GM19463 (cell line): Measurements from ENCODE around the gene NSUN6.
"Not testable (repeated sequence)": the region's sequence is repeated elsewhere in the genome, so short reads cannot be mapped to it uniquely, and the experiment has no call there.

ENCODE experiments used
- ATAC-seq: cut with Tn5 transposase; IDR thresholded peaks from one replicate; pipeline ENCODE4 v1.9.1; 2021; ENCODE audit warnings: mild to moderate bottlenecking, moderate library complexity; ENCODE audit not compliant: unreplicated experiment

The NSUN6 gene

DNA sequence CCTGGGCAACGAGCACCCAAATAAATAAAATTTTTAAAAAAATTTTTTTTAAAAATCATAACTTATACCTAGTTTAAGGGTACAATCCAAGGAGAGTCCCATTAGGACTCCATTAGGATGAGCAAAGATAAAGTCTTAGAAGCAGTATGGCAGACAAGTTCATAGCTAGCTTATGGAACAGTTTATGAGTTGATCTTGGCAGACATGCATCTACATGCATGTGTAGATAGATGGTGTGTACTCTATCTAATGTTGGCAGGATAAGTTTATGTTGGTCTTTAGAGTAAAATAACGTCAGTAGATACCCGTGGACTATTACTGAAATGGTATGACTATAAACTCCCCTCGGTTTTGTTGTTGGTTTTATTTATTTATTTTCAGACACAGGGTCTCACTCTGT lies 40.2 kb downstream of the NSUN6 start:
- ATAC-seq = no peak

DNA sequence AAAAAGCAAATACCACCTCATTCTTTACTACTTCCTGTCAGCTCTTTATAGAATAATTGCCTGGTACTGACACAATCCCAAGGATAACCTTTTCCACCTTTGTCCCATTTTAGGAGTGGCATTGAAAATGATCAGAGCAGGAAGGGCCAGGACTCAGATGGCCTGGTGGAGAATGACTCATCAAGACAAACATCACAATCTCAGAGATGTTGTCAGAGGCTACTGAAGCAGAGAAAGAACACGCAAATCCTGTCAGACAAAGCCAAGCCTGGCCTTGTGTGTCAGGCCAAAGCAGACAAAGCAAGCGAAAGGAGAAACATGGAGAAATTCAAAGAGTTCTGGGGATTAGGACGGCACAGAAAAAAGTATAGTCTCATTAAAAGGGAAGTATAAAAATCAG lies 40.9 kb downstream of the NSUN6 start:
- no peak for ATAC-seq

DNA sequence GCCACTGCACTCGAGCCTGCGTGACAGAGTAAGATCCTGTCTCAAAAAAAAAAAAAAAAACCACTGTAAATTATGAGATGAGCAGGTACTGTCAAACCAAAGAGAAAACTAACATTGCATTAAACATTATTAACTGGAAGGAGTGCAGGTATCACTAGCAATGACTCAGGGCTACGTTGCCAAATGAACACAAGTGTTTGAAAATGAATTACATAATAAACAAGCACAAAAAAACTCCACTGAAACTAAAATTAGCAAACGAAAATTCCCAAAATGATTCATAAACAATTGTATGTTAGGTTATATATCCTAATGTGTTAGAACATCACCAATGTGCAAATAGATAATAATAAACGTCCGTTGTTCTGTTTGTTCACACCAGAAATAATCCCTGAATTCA lies 42.8 kb downstream of the NSUN6 start:
- ATAC-seq = no peak

DNA sequence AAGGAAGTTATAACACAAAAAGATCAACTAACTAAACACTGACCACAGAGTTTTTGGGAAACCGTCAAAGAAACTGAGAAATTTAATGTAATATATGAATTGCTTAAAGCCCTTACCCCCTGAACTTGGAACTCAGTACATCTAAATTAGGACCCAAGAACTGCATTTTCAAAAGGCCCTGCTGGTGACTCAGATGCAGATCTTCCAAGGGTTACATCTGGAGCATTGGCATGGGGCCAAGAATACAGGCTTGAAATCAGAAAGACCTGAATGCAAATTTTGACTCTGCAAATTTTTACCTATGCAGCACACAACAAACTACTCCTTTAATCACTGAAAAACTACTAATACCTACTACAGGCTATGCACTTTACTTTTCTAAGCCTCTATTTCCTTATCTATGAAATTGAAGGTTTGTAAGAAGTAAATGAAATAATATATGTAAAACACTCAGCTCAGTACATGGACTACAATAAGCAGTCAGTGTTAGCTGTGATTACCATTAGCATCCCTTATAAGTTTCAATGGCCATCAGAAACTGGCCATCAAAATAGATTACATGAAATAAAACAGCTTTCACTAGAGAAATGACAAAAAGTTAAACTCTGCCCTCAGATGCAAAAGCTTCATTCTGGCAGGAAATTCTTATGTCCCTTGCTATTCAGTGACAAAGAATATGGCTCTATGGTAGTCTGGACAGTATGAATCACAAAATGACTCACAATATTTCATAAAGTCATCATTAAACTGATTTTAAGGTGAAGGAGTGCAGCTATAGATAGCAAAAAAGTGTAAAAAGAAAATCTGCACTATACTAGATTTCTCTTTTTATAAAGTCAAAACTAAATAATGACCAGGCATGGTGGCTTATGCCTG lies 43.6 kb downstream of the NSUN6 start:
- peak; percentile 57 for ATAC-seq

DNA sequence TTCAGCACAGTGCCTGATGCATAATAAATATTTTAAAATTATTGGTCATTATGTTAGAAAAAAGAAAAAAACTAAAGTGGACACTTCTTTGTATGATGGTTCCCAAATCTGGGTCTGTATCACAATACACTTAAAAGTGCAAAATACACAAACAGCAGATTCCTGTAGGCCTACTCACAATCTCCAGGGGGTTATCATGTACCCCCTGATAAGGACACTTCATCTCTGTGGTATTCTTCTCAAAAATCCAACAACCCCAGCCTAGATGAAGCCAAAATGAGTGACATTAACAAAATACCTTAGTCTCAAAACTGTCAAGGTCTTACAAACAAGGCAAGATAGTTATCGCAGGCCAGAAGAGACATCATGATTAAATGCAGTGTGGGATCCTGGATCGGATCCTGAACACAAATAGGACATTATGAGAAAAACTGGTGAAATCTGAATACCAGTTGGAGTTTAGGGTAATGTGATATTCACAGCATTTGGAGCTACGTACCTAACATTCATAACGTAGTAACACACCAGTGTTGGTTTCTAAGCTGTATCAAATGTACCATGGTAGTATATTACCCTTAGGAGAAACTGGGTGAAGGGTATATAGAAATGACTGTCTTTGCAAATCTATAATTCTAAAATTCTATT lies 45.2 kb downstream of the NSUN6 start:
- no peak for ATAC-seq

DNA sequence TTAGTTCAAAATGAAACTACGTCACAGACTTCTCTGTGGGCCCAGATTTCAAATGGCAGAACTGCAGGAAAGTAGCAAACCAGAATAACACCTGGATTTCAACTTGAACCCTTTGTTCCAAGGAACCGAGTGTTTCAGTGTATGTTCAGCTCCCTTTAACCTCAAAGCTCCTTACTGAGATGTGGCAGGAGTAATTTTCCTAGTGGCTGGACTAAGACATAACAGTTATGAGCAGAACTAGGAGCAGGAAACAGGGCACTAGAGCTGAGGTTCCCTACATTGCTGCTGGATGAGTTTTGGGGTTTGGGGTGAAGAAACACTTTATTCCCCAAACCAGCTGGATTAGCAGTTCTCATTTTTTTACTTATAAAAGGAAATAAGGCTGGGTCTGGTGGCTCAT lies 50.1 kb downstream of the NSUN6 start:
- ATAC-seq = no peak

DNA sequence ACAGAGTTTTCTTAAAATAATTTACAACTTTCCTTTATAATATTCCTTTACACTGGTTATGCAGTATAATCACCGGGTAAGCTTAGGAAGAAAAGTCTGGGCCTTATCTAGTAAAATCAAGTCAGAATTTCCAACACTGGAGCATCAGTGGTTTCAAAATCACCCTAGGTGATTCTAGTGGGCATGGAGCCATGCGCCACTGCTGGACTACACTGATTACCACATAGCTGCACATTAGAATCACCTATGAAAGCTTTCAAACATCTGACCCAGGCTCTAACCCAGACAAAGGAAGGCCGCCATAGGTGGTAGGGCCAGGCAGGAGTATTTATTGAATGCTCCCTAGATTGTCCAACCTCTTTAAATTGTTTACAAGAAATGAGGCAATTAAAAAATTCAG lies 52.0 kb downstream of the NSUN6 start:
- ATAC-seq = no peak

DNA sequence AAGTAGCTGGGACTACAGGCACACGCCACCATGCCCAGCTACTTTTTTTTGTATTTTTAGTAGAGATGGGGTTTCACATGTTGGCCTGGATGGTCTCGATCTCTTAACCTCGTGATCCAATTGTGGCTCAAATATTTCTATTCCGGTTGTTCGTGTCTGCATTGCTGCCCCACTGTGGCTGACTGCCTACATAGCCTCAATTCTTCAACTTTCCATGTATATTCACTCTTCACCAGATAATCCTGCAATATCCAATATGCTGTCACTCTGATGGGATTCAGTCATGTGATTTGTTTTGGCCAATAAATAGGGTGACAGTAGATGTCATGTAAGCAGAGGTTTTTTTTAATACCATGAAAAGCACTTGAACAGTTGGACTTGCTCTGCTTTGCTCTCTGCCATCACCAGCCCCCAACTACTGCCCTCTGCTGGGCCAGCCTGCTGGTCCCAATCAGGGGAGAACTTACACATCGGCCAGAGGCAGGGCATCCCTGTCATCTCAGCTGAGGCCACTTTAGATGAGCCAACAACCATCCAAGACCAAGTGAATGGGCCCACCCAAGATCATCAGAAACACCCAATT lies 56.7 kb downstream of the NSUN6 start:
- ATAC-seq = no peak

DNA sequence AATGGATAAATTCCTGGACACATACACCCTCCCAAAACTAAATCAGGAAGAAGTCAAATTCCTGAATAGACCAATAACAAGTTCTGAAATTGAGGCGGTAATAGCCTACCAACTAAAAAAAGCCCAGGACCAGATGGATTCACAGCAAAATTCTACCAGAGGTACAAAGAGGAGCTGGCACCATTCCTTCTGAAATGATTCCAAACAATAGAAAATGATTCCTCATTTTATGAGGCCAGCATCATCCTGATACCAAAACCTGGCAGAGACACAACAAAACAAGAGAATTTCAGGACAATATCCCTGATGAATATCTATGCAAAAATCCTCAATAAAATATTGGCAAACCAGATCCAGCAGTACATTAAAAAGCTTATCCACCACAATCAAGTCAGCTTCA lies 60.2 kb downstream of the NSUN6 start:
- ATAC-seq = not testable (repeated sequence)

DNA sequence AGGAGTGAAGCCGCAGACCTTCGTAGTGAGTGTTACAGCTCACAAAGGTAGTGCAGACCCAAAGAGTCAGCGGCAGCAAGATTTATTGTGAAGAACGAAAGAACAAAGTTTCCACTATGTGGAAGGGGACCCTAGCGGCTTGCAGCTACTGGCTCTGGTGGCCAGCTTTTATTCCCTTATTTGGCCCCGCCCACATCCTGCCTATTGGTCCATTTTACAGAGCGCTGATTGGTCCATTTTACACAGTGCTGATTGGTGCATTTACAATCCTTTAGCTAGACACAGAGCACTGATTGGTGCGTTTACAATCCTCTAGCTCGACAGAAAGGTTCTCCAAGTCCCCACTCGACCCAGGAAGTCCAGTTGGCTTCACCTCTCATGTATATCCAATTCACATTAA lies 64.8 kb downstream of the NSUN6 start:
- ATAC-seq = not testable (repeated sequence)

DNA sequence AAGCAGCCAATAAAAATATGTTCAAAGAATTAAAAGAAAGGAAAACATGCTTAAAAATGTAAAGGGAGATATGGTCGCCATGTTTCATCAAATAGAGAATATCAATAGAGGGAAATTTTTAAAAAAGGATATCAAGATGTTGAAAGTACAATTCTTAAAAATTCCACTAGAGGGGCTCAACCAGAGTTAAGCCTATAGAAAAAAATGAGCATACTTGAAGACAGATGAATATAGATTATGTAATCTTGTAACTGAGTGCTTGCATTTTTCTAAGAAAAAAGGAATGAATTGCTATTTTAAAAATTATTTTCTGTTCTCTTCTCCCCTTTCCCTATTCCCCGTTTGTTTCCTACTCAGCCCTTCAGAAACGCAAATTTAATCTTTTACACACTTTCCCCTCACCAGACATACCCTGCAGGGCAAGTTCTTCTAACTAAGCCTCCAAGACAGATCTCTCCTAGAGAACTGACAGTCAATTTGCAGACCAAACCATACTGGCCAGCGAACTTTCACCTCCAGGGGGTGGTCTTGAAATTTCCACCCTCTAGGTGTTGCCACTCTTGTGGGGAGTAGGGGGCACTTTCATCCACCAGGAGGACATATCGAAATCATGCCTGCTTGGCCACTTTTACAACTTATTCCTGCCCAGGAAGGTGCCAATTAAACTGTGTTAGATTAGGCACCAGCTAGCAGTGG lies 67.7 kb downstream of the NSUN6 start:
- no peak for ATAC-seq

DNA sequence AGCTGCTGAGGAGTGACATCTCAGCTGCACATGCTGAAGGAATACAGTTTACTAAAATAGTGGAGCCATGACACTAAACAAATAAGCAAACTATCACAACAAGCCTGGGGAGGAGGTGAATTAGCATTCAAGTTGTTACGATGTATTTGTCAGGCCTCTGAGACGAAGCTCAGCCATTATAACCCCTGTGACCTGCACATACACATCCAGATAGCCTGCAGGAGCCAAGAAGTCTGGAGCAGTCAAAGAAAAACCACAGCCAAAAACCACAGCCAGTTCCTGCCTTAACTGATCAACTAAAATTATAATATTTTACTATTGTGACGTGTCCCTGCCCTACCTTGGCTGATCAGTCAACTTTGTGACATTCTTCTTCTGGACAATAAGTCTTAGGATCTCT lies 68.6 kb downstream of the NSUN6 start:
- no peak for ATAC-seq

DNA sequence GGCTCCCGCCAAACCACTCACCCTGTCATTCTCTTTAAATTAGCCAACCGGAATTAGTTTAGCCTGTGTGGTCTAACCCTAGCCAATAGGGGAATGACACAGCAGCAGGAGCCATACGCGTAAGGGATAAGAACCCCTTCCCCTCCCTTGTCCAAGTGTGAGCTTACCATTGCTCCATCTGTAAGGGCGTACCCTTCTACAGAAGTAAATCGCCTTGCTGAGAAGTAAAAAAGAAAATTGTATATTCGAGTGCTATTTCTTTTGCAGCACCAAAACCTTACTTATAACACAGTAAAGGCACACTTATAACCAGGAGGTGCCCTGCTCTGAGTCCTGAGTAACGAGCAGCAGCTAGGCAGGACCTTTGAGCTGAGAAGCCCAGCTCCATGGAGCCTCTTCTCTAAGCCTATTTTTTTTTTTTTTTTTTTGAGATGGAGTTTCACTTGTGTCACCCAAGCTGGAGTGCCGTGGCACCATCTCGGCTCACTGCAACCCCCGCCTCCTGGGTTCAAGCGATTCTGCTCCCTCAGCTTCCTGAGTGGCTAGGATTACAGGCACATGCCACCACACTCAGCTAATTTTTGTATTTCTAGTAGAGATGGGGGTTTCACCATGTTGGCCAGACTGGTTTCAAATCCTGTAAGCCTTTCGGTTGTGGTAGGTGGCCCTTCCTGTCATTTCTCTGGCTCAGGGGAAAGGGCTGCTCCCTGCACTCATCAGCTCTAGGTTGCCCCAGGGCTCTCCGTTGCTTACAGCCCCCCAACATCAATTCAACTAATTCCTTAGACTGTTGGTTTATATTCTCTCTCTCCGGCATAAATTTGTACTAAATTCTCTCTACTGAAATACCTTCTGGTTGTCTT lies 73.3 kb downstream of the NSUN6 start:
- ATAC-seq = no peak

DNA sequence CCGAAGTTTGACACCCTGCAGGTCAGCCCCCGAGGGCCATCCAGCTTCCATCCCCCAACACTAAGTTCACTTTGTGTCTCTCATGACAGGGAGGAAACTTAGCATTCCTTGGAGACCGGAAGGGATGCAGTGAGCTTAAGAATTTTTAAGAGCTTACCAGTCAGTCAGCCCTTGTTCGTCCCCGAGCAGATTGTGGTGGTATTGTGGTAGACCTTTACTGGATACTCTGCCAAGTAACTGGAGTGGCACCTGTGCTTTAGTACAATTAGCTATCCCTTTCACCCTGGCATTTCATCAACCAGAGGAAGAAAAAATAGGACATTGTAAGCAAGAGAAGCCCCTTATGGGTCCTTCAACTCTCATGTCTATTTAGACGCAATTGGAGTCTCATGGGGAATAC lies 74.8 kb downstream of the NSUN6 start:
- ATAC-seq = no peak

DNA sequence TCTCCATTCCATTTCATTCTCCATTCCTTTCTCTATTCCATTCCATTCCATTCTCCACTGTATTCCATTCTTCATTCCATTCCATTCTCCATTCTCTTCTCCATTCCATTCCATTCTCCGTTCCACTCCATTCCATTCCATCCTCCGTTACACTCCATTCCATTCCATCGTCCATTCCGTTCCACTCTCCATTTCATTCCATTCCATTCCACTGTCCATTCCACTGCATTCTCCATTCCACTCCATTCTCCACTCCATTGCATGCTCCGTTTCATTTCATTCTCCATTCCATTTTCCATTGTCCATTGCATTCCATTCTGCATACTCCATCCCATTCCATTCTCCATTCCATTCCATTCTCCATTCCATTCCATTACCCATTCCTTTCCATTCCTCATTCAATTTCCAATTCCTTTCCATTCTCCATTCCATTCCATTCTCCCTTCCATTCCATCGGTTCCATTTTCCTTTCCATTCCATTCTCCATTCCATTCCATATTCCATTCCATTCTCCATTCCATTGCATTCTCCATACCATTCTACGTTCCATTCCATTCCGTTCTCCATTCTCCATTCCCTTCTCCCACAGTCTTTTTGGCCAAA lies 78.3 kb downstream of the NSUN6 start:
- no peak for ATAC-seq

DNA sequence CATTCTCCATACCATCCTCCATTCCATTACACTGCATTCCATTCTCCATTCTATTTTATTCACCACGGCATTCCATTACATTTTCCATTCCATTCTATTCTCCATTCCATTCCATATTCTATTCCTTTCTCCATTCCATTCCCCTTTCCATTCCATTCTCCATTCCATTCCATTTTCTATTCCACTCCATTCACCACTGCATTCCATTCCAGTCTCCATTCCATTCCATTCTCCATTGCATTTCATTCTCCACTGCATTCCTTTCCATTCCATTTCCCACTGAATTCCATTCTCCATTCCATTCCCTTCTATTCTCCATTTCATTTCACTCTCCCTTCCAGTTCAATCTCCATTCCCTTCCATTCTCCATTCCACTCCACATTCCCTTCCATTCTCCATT lies 79.6 kb downstream of the NSUN6 start:
- ATAC-seq = no peak

DNA sequence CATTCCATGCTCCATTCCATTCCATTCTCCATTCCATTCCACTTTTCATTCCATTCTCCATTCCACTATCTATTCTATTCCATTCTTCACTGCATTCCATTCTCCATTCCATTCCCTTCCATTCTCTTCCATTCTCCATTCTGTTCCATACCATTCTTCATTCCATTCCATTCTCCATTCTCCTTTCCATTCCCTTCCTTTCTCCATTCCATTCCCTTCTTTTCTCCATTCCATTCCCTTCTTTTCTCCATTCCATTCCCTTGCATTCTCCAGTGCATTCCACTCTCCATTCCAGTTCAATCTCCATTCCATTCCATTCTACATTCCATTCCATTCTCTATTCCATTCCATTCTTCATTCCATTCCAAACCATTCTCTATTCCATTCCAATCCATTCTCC lies 80.3 kb downstream of the NSUN6 start:
- ATAC-seq = no peak

DNA sequence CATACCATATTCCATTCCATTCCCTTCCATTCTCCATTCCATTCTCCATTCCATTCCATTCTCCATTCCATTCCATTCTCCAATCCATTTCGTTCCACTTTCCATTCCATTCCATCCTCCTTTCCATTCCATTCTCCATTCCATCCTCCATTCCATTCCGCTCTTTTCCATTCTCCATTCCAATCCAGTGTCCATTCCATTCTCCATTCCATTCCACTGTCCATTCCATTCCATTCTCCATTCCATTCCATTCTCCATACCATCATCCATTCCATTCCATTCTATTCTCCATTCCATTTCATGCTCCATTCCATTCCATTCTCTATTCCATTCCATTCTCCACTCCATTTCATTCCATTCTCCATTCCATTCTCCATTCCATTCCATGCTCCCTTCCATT lies 81.0 kb downstream of the NSUN6 start:
- ATAC-seq = not testable (repeated sequence)

DNA sequence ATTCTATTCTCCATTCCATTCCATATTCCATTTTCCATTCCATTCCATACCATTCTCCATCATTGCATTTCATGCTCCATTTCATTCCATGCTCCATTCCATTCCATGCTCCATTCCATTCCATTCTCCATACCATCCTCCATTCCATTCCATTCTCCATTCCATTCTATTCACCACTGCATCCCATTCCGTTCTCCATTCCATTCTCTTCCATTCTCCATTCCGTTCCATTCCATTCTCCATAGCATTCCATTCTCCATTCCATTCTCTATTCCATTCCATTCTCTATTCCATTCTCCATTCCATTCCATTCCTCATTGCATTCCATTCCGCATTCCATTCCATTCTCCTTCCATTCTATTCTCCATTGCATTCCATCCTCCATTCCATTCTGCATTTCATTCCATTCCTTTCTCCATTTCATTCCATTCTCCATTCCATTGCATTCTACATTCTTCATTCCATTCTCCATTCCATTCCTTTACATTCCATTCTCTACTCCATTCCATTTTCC lies 84.0 kb downstream of the NSUN6 start:
- no peak for ATAC-seq

DNA sequence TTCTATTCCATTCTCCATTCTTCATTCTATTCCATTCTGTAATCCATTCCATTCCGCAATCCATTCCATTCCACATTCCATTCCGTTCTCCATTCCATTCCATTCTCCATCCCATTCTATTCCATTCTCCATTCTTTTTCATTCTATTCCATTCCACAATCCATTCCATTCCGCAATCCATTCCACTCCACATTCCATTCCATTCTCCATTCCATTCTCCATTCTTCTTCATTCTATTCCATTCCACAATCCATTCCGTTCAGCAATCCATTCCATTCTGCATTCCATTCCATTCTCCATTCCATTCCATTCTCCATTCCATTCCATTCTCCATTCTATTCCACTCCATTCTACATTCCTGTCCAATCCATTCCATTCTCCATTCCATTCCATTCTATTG lies 85.2 kb downstream of the NSUN6 start:
- ATAC-seq = no peak
